ENCODE data around the gene MARCHF2. TPM values are rescaled to one million over a fixed set of nuclear protein-coding genes. Genes with fewer than 3 reads are reported as not detected.

Gene MARCHF2
- total RNA-seq, 1 experiment from 2014 or later: 20.2 TPM

- Mint-ChIP-seq H3K4me3 (peak within 1 kb of the TSS; percentile 89), H3K36me3 (peaks cover 20% of the 10 kb centered on the region), H3K4me1 (peaks cover 16% of the 10 kb centered on the region), H3K27ac (peak within 1 kb of the TSS; percentile 97), H3K9me3 (peaks cover 21% of the 10 kb centered on the region), H3K27me3 (ENCODE audit: low read depth) (no peaks in the 10 kb centered on the region)
- ChIA-PET POLR2A (interaction anchor here (0.7 to 2.2 kb wide), 8 partner anchors 23 to 136 kb away, joined by 3 to 12 read pairs (median 4); partner anchors contain the start of genes ANGPTL4 and ZNF414), CTCF (interaction anchor here (0.6 to 4.2 kb wide), 18 partner anchors 19 to 536 kb away, joined by 3 to 47 read pairs (median 5); partner anchors contain the start of genes MARCHF2, SNAPC2 and ZNF414)
- ATAC-seq (peak; percentile 95), DNase-seq (ENCODE audit: low spot score) (peak; percentile 99)
- TF ChIP-seq FOXP4 (CRISPR knock-in tag; IDR thresholded peaks at IDR 0.05) (no peak), OVOL2 (CRISPR knock-in tag; IDR thresholded peaks at IDR 0.05; ENCODE audit: borderline replicate concordance) (no peak), USF2 (CRISPR knock-in tag; IDR thresholded peaks at IDR 0.05) (peak; percentile 14; the same call in 1 of the 2 replicates), JAZF1 (CRISPR knock-in tag; IDR thresholded peaks at IDR 0.05) (no peak), ZNF416 (CRISPR knock-in tag; IDR thresholded peaks at IDR 0.05) (peak; percentile 92), MXD4 (CRISPR knock-in tag; IDR thresholded peaks at IDR 0.05; ENCODE audit: borderline replicate concordance) (no peak), FOXJ3 (CRISPR knock-in tag; IDR thresholded peaks at IDR 0.05; ENCODE audit: borderline replicate concordance) (no peak), PRRX2 (CRISPR knock-in tag; IDR thresholded peaks at IDR 0.05) (no peak), ZNF423 (CRISPR knock-in tag; IDR thresholded peaks at IDR 0.05) (no peak), ZNF232 (CRISPR knock-in tag; IDR thresholded peaks at IDR 0.05) (0 out of 2 replicates have a peak, but pooled peaks have one; percentile 39), ESRRA (CRISPR knock-in tag; IDR thresholded peaks at IDR 0.05; ENCODE audit: borderline replicate concordance) (no peak), ARID4B (CRISPR knock-in tag; IDR thresholded peaks at IDR 0.05; ENCODE audit: borderline replicate concordance) (no peak), HMGA2 (CRISPR knock-in tag; IDR thresholded peaks at IDR 0.05) (peak; percentile 41; the same call in 1 of the 2 replicates), ZNF671 (CRISPR knock-in tag; IDR thresholded peaks at IDR 0.05) (no peak), PREB (CRISPR knock-in tag; IDR thresholded peaks at IDR 0.05; ENCODE audit: borderline replicate concordance) (no peak), GRHL2 (CRISPR knock-in tag; IDR thresholded peaks at IDR 0.05; ENCODE audit: insufficient replicate concordance, severe bottlenecking) (no peak)
- TF ChIP-seq, protein P1, sequence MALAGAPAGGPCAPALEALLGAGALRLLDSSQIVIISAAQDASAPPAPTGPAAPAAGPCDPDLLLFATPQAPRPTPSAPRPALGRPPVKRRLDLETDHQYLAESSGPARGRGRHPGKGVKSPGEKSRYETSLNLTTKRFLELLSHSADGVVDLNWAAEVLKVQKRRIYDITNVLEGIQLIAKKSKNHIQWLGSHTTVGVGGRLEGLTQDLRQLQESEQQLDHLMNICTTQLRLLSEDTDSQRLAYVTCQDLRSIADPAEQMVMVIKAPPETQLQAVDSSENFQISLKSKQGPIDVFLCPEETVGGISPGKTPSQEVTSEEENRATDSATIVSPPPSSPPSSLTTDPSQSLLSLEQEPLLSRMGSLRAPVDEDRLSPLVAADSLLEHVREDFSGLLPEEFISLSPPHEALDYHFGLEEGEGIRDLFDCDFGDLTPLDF (CRISPR knock-in tag; IDR thresholded peaks at IDR 0.05): no peak
- TF ChIP-seq, protein P2, sequence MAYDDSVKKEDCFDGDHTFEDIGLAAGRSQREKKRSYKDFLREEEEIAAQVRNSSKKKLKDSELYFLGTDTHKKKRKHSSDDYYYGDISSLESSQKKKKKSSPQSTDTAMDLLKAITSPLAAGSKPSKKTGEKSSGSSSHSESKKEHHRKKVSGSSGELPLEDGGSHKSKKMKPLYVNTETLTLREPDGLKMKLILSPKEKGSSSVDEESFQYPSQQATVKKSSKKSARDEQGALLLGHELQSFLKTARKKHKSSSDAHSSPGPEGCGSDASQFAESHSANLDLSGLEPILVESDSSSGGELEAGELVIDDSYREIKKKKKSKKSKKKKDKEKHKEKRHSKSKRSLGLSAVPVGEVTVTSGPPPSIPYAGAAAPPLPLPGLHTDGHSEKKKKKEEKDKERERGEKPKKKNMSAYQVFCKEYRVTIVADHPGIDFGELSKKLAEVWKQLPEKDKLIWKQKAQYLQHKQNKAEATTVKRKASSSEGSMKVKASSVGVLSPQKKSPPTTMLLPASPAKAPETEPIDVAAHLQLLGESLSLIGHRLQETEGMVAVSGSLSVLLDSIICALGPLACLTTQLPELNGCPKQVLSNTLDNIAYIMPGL (CRISPR knock-in tag; IDR thresholded peaks at IDR 0.05): peak; percentile 79; the same call in 1 of the 2 replicates
- TF ChIP-seq, protein P3, sequence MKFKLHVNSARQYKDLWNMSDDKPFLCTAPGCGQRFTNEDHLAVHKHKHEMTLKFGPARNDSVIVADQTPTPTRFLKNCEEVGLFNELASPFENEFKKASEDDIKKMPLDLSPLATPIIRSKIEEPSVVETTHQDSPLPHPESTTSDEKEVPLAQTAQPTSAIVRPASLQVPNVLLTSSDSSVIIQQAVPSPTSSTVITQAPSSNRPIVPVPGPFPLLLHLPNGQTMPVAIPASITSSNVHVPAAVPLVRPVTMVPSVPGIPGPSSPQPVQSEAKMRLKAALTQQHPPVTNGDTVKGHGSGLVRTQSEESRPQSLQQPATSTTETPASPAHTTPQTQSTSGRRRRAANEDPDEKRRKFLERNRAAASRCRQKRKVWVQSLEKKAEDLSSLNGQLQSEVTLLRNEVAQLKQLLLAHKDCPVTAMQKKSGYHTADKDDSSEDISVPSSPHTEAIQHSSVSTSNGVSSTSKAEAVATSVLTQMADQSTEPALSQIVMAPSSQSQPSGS (CRISPR knock-in tag; IDR thresholded peaks at IDR 0.05; ENCODE audit: borderline replicate concordance, low read depth): no peak
- TF ChIP-seq, protein P4, sequence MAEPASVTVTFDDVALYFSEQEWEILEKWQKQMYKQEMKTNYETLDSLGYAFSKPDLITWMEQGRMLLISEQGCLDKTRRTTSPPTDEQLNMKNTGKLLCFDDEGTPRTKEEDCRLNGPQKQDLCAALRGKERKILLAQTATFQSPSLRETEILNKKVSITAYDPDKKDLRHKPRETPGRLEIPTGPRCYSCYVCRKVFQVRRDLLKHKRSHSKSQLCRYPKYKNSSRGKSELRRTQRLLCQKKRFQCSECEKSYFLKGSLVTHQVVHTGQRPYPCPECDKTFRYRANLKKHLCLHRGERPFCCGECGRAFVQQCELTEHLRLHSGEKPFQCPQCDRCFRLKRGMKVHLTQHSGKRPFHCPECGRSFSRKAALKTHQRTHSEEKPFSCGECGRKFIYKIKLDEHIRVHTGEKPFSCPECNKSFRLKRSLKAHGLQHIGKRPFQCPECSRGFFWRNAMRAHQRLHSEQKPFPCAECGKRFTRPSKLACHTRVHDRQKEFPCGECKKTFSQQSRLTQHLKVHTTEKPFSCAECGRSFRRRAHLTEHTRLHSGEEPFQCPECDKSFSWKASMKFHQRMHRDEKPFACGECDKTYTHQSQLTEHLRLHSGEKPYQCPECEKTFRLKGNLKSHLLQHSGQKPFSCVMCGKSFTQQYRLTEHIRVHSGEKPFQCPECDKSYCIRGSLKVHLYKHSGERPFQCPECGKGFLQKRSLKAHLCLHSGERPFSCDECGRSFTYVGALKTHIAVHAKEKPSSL (CRISPR knock-in tag; conservative IDR thresholded peaks at IDR 0.05): no peak
These were observed 23.1 kb upstream of the MARCHF2 start, which contains the start of gene RAB11B for GRCh38 chr19:8389891-8390616. RAB11B (plus strand) TSS chr19:8390360; CDS start chr19:8390417, 57 bp downstream.

Measured in WTC11 (cell line).